Colonic mucosa (tissue), 4 donors: ENCODE measurements around the gene GOLGB1. TPM values are rescaled to one million over a fixed set of nuclear protein-coding genes. Genes with fewer than 3 reads are reported as not detected.
"Not testable (repeated sequence)": the region's sequence is repeated elsewhere in the genome, so short reads cannot be mapped to it uniquely, and the experiment has no call there.

Experiments
- DNase-seq: peaks from one replicate; pipeline ENCODE4 v3.0.0-alpha.2; 2020
- H3K27ac ChIP-seq: fragments of 200-600 bp; one replicate; pipeline ENCODE4 v1.8.0; 2021
- H3K27me3 ChIP-seq: fragments of 200-600 bp; one replicate; pipeline ENCODE4 v1.8.0; 2021
- H3K36me3 ChIP-seq: fragments of 200-600 bp; one replicate; pipeline ENCODE4 v1.8.0; 2021
- H3K4me1 ChIP-seq: fragments of 200-600 bp; one replicate; pipeline ENCODE4 v1.8.0; 2021; ENCODE audit warnings: mild to moderate bottlenecking
- H3K4me3 ChIP-seq: fragments of 200-600 bp; one replicate; pipeline ENCODE4 v1.8.0; 2021
- H3K9ac ChIP-seq, 2 donors: one replicate each; pipeline ENCODE4 v1.7.0; 2013; ENCODE audit warnings: control low read depth in 2 of 2, low read depth in 2 of 2, low read length in 2 of 2
- H3K9me3 ChIP-seq: fragments of 200-600 bp; one replicate; pipeline ENCODE4 v1.8.0; 2021
- CTCF ChIP-seq: fragments of 200-600 bp; IDR thresholded peaks from one replicate; pipeline ENCODE4 v1.8.0; 2022; ENCODE audit warnings: antibody characterized with exemption, mild to moderate bottlenecking
- intact Hi-C: fragments of 100-400 bp; cut with DNase I; formaldehyde crosslinking; loops from one replicate; pipeline ENCODE4 v1.14.1; 2022
- total RNA-seq, 2 donors: library from RNA; stranded (reverse); fragmentation: NEBNext Ultra II Directional in 1 of 2; extraction: Animal tissue kit (Norgen Biotek cat#: 25700) in 1 of 2; gene quantifications; one replicate each; pipeline ENCODE4 v1.2.1, GENCODE V29; 2021
- donor health status: healthy.
- donor health status: DM: no; HTN: no; CAD: no.
- donor health status: DM: no; HTN: no; CAD: no.

GOLGB1 gene
- total RNA-seq, 2 donors from 2014 or later, result 47.2 to 75.6 TPM

- DNase-seq, result no peak
These were observed 2.7 kb upstream of the GOLGB1 start for GRCh38 chr3:121752261-121752660.

GRCh38 chr3:121750087-121750415 is 510 bp upstream of the GOLGB1 start:
- Histone ChIP-seq H3K36me3 (no peaks in the 10 kb centered on the region), H3K27me3 (no peaks in the 10 kb centered on the region)
- intact Hi-C loops, result no loop called here

More at GRCh38 chr3:121752261-121752660, 2.7 kb upstream of the GOLGB1 start:
- no peak overlapping the region for H3K27ac ChIP-seq
- no peak for TF ChIP-seq CTCF
- no peak overlapping the region for H3K9ac ChIP-seq
- no peaks in the 10 kb centered on the region for H3K9me3 ChIP-seq
- H3K4me3 ChIP-seq, result no peak overlapping the region
- intact Hi-C loops, result no loop called here
- no peaks in the 10 kb centered on the region for H3K36me3 ChIP-seq
- H3K27me3 ChIP-seq, result no peaks in the 10 kb centered on the region
- H3K4me1 ChIP-seq, result no peaks in the 10 kb centered on the region

GRCh38 chr3:121748680-121749275 is 763 bp downstream of the GOLGB1 start:
- intact Hi-C loops, result no loop called here
- peak; percentile 77 for DNase-seq
- H3K9me3 ChIP-seq, result no peaks in the 10 kb centered on the region
- no peaks in the 10 kb centered on the region for H3K4me1 ChIP-seq
- peak overlapping the region; percentile 89 for H3K27ac ChIP-seq
- no peaks in the 10 kb centered on the region for H3K36me3 ChIP-seq
- peak overlapping the region; percentile 79 to 90 for H3K9ac ChIP-seq
- H3K27me3 ChIP-seq, result no peaks in the 10 kb centered on the region
- H3K4me3 ChIP-seq, result peak overlapping the region; percentile 63
- no peak for TF ChIP-seq CTCF

More at GRCh38 chr3:121750087-121750415, 510 bp upstream of the GOLGB1 start:
- H3K27ac ChIP-seq, result peak overlapping the region; percentile 89
- peak overlapping the region; percentile 63 for H3K4me3 ChIP-seq
- H3K4me1 ChIP-seq, result no peaks in the 10 kb centered on the region
- peak; percentile 19 for DNase-seq
- TF ChIP-seq CTCF, result no peak
- H3K9ac ChIP-seq, result peak overlapping the region in 1 of 2 donors; percentile 86
- H3K9me3 ChIP-seq, result no peaks in the 10 kb centered on the region

GRCh38 chr3:121747976-121748375 is 1.6 kb downstream of the GOLGB1 start:
- H3K9ac ChIP-seq, result peak overlapping the region in 1 of 2 donors; percentile 79
- H3K9me3 ChIP-seq, result no peaks in the 10 kb centered on the region
- H3K27me3 ChIP-seq, result no peaks in the 10 kb centered on the region
- TF ChIP-seq CTCF, result no peak
- no peaks in the 10 kb centered on the region for H3K4me1 ChIP-seq
- intact Hi-C loops, result no loop called here
- peak overlapping the region; percentile 63 for H3K4me3 ChIP-seq
- no peak for DNase-seq
- no peaks in the 10 kb centered on the region for H3K36me3 ChIP-seq
- H3K27ac ChIP-seq, result peak overlapping the region; percentile 89

- H3K9ac ChIP-seq, intact Hi-C loops, H3K27ac ChIP-seq, H3K4me3 ChIP-seq, H3K36me3 ChIP-seq, DNase-seq, H3K27me3 ChIP-seq, H3K9me3 ChIP-seq, H3K4me1 ChIP-seq: not testable (repeated sequence)
These were observed 6.4 kb downstream of the GOLGB1 start for GRCh38 chr3:121743106-121743505.

GRCh38 chr3:121740896-121741295 is 8.6 kb downstream of the GOLGB1 start:
- Histone ChIP-seq H3K27me3 (no peaks in the 10 kb centered on the region), H3K4me1 (no peaks in the 10 kb centered on the region), H3K27ac (no peak overlapping the region), H3K36me3 (no peaks in the 10 kb centered on the region), H3K9me3 (no peaks in the 10 kb centered on the region), H3K9ac (no peak overlapping the region), H3K4me3 (no peak overlapping the region)
- DNase-seq, result no peak
- intact Hi-C loops, result no loop called here
- no peak for TF ChIP-seq CTCF
